Measurements from ENCODE around the gene PSG3.
"Not testable (repeated sequence)": the region's sequence is repeated elsewhere in the genome, so short reads cannot be mapped to it uniquely, and the experiment has no call there.

PSG3 gene

GRCh38 chr19:42695811-42696503 lies 44.3 kb downstream of the PSG3 start:
- no peak for DNase-seq (ENCODE audit: low read depth in 1 of 2, low spot score in 1 of 2)

- DNase-seq (ENCODE audit: low read depth in 1 of 2, low spot score in 1 of 2), result no peak
Measured at GRCh38 chr19:42693760-42694350, 46.4 kb downstream of the PSG3 start.

GRCh38 chr19:42683917-42684513 lies 56.3 kb downstream of the PSG3 start:
- no peak for DNase-seq (ENCODE audit: low read depth in 1 of 2, low spot score in 1 of 2)

GRCh38 chr19:42676326-42676725 lies 64.0 kb downstream of the PSG3 start:
- not testable (repeated sequence) for DNase-seq (ENCODE audit: low read depth in 1 of 2, low spot score in 1 of 2)

- DNase-seq (ENCODE audit: low read depth in 1 of 2, low spot score in 1 of 2), result not testable (repeated sequence)
Measured at GRCh38 chr19:42674549-42674948, 65.7 kb downstream of the PSG3 start.

Measured in activated T-helper 1 cell treated with anti-CD3 and anti-CD28 coated beads, Interleukin-2, amount 50 U/mL, for 16 hours (primary cell).